Suprapubic skin (tissue), 4 donors: ENCODE measurements around the gene CASQ2. TPM values are rescaled to one million over a fixed set of nuclear protein-coding genes. Genes with fewer than 3 reads are reported as not detected.

Source experiments
- DNase-seq, 2 donors: peaks; one replicate each; pipeline ENCODE4 v3.0.0-alpha.2; 2019; ENCODE audit warnings: low spot score in 2 of 2
- H3K27ac ChIP-seq: fragments of 200-600 bp; sonication (generic); one replicate; pipeline ENCODE4 v1.5.1; 2019
- H3K27me3 ChIP-seq: fragments of 200-600 bp; sonication (generic); one replicate; pipeline ENCODE4 v1.5.1; 2019
- H3K36me3 ChIP-seq: fragments of 200-600 bp; sonication (generic); one replicate; pipeline ENCODE4 v1.5.1; 2019
- H3K4me1 ChIP-seq: fragments of 200-600 bp; sonication (generic); one replicate; pipeline ENCODE4 v1.5.1; 2019
- H3K4me3 ChIP-seq: fragments of 200-600 bp; sonication (generic); one replicate; pipeline ENCODE4 v1.5.1; 2019; ENCODE audit warnings: mild to moderate bottlenecking
- H3K9me3 ChIP-seq: fragments of 200-600 bp; sonication (generic); one replicate; pipeline ENCODE4 v1.5.1; 2019
- EP300 ChIP-seq: sonication (generic); formaldehyde crosslinking; IDR thresholded peaks from one replicate; pipeline ENCODE4 v1.6.1; 2017; ENCODE audit warnings: antibody characterized with exemption
- POLR2A ChIP-seq, 2 donors: fragments of 450-650 bp; IDR thresholded peaks; one replicate each; pipeline ENCODE4 v1.6.1; 2017; ENCODE audit warnings: antibody characterized with exemption in 2 of 2, mild to moderate bottlenecking in 2 of 2, moderate library complexity in 2 of 2
- POLR2AphosphoS5 ChIP-seq, 3 donors: sonication (generic); formaldehyde crosslinking; IDR thresholded peaks; one replicate each; pipeline ENCODE4 v1.6.1; 2017; ENCODE audit warnings: antibody characterized with exemption in 3 of 3
- WGBS: methylation state at CpG from one replicate; pipeline ENCODE4 v1.1.5; 2018; 5-methylcytosine and 5-hydroxymethylcytosine counted together
- total RNA-seq, 4 donors: library from RNA; depleted of rRNA; stranded (reverse); fragments of >200 nt; gene quantifications; one replicate each; pipeline ENCODE4 v1.1.0, GENCODE V29; 2016
- TF ChIP-seq, protein P1 (sequence below), 2 donors: fragments of 200-600 bp in 1 of 2; fragments of 450-650 bp in 1 of 2; sonication (generic) in 1 of 2; IDR thresholded peaks; one replicate each; pipeline ENCODE4 v1.5.1; 2016 to 2019; ENCODE audit warnings: antibody characterized with exemption in 2 of 2, mild to moderate bottlenecking in 1 of 2, moderate library complexity in 1 of 2

Gene CASQ2
- total RNA-seq, 4 donors from 2014 or later = 1.5 to 3.6 (median 2.5) TPM

DNA sequence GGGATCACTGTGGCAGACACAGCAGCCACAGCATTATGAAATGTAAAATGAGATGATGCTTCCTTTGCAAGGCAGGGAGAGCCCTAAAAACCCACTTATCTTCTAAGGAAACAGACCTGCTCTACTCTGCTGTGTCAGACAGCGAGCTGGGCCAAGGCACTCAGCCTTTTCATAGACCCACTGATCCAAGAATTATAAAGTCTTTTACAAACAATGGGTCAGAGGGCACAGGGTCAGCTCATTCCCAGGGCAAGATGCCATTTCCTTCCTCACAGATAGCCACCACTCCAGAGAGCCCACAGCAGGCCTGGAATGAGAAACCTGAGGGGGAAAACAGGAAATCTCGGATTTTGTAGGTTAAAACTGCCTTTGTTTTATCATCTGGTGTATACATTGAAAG lies 42.9 kb downstream of the CASQ2 start:
- TF ChIP-seq POLR2A (IDR thresholded peaks at IDR 0.05) = no peak
- no peak for TF ChIP-seq POLR2AphosphoS5 (IDR thresholded peaks at IDR 0.05)
- TF ChIP-seq, protein P1, sequence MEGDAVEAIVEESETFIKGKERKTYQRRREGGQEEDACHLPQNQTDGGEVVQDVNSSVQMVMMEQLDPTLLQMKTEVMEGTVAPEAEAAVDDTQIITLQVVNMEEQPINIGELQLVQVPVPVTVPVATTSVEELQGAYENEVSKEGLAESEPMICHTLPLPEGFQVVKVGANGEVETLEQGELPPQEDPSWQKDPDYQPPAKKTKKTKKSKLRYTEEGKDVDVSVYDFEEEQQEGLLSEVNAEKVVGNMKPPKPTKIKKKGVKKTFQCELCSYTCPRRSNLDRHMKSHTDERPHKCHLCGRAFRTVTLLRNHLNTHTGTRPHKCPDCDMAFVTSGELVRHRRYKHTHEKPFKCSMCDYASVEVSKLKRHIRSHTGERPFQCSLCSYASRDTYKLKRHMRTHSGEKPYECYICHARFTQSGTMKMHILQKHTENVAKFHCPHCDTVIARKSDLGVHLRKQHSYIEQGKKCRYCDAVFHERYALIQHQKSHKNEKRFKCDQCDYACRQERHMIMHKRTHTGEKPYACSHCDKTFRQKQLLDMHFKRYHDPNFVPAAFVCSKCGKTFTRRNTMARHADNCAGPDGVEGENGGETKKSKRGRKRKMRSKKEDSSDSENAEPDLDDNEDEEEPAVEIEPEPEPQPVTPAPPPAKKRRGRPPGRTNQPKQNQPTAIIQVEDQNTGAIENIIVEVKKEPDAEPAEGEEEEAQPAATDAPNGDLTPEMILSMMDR (IDR thresholded peaks at IDR 0.05) = no peak
- TF ChIP-seq EP300 = no peak
- Histone ChIP-seq H3K36me3 (no peaks in the 10 kb centered on the region), H3K4me3 (no peak overlapping the region), H3K9me3 (no peaks in the 10 kb centered on the region), H3K4me1 (peaks cover 17% of the 10 kb centered on the region), H3K27me3 (no peaks in the 10 kb centered on the region), H3K27ac (no peak overlapping the region)
- no peak for DNase-seq
- 72% methylated on average over 2 of the region's 2 CpGs for WGBS

DNA sequence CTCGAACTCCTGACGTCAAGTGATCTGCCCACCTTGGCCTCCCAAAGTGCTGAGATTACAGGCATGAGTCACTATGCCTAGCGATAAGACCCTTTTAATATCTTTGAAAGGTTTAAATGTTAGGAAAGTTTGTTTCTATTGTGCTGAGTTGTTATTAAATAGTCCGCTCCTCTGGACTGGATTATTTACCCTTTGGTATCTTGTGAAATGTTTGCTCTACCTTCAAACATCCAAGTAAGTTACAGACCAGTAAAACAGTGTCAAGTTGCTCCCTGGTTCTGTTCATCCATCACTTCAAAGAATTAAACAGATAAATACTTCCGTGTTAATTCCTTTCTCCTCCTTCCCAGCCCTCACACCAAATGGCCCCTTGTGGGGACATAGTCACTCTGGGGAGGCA lies 44.8 kb downstream of the CASQ2 start:
- no peak overlapping the region for H3K27ac ChIP-seq
- WGBS = 95% methylated on average over 5 of the region's 5 CpGs
- DNase-seq = no peak

DNA sequence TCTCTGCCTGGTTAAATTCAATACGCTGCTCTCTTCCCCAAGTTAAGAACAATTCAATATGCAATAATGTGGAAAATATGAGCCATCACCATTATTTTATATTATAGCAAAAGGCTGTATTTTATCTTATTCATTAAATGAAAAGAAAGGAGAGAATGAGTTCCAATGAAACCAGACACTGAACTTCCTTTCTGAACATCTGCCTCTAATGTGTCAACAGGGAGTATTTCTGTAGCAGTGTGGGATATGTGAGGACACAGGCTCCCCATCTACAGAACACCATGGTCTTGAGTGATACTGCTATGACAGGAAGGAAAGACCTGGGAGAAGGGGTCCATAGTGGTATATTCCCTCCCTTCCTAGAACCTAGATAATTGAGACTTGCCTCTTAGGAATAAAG lies 46.3 kb downstream of the CASQ2 start:
- no peaks in the 10 kb centered on the region for H3K36me3 ChIP-seq
- no peak overlapping the region for H3K27ac ChIP-seq
- H3K9me3 ChIP-seq = no peaks in the 10 kb centered on the region
- no peaks in the 10 kb centered on the region for H3K27me3 ChIP-seq
- H3K4me3 ChIP-seq = no peak overlapping the region
- no peak for DNase-seq
- TF ChIP-seq, protein P1 (IDR thresholded peaks at IDR 0.05) = no peak
- TF ChIP-seq EP300 = no peak
- TF ChIP-seq POLR2A (IDR thresholded peaks at IDR 0.05) = no peak
- no peak for TF ChIP-seq POLR2AphosphoS5 (IDR thresholded peaks at IDR 0.05)
- 89% methylated on average over 1 of the region's 1 CpG for WGBS
- H3K4me1 ChIP-seq = peaks cover 4% of the 10 kb centered on the region

More for the DNA sequence above, 44.8 kb downstream of the CASQ2 start:
- Histone ChIP-seq H3K4me3 (no peak overlapping the region), H3K36me3 (no peaks in the 10 kb centered on the region), H3K9me3 (no peaks in the 10 kb centered on the region), H3K27me3 (no peaks in the 10 kb centered on the region), H3K4me1 (peaks cover 17% of the 10 kb centered on the region)
- TF ChIP-seq POLR2A (IDR thresholded peaks at IDR 0.05) = no peak
- no peak for TF ChIP-seq POLR2AphosphoS5 (IDR thresholded peaks at IDR 0.05)
- TF ChIP-seq, protein P1 (IDR thresholded peaks at IDR 0.05) = no peak
- TF ChIP-seq EP300 = no peak

DNA sequence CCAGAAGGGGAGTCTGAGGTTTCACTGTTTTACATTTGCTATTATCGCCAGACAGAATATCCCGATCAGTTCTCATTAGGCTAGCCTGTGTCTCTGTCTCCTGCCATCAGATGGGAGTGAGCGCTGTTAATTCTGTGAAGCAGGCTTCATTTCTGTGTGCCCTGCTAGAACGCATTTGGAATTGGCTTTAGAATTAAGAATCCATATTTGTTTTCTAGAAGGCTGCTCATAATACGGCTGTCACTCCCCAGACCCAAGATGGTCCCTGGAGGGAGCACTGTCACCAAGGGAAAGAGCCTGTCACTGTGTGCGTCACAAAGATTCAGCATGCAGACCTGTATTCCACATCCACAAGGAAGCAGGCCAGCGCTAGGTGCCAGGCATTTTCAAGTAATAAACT lies 49.2 kb downstream of the CASQ2 start:
- DNase-seq = no peak
- 94% methylated on average over 6 of the region's 7 CpGs for WGBS
- no peaks in the 10 kb centered on the region for H3K36me3 ChIP-seq

DNA sequence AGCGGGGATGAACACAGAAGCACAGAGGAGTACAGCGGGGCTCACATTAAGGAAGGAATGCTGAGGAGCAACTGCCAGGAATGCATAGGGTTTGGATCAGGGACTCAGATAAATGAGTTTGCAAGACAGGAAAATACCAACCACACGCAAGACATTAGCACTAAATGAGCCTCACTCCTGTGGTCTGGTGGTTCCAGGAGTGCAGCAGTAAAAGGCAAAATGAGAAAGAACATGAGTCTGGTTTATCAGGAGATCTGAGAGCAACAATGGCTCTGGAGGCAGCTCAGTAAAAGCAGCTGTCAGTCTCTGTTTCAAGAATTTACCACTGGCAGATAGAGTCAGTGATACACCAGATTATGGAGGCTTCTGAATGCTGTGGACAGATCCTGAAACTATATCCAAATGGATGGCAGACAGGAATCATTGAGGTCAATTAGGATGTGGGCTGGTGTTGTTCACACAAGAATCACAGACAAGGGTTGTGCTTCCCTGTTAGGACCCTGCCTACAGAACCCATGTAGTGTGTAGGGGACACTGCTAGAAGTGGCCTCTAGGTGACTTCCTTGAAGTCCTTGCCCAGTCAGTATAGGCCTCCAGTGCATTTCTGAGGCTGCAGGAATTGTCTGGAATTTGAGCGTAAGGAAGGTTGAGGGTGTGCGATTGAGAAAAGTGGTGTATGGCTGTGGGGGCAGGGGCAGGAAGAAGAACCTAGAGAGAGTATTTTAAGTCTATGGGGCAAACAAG lies 50.3 kb downstream of the CASQ2 start:
- 79% methylated on average over 5 of the region's 5 CpGs for WGBS
- no peaks in the 10 kb centered on the region for H3K9me3 ChIP-seq
- H3K36me3 ChIP-seq = no peaks in the 10 kb centered on the region
- H3K4me1 ChIP-seq = peaks cover 11% of the 10 kb centered on the region
- no peaks in the 10 kb centered on the region for H3K27me3 ChIP-seq
- H3K27ac ChIP-seq = no peak overlapping the region
- no peak for DNase-seq
- no peak overlapping the region for H3K4me3 ChIP-seq
- TF ChIP-seq POLR2AphosphoS5 (IDR thresholded peaks at IDR 0.05) (no peak), EP300 (no peak), POLR2A (IDR thresholded peaks at IDR 0.05) (no peak)
- TF ChIP-seq, protein P1 (IDR thresholded peaks at IDR 0.05) = no peak

More for the DNA sequence above, 49.2 kb downstream of the CASQ2 start:
- Histone ChIP-seq H3K27ac (no peak overlapping the region), H3K4me3 (no peak overlapping the region), H3K4me1 (no peaks in the 10 kb centered on the region), H3K27me3 (no peaks in the 10 kb centered on the region), H3K9me3 (no peaks in the 10 kb centered on the region)
- TF ChIP-seq POLR2AphosphoS5 (IDR thresholded peaks at IDR 0.05) = no peak
- TF ChIP-seq, protein P1 (IDR thresholded peaks at IDR 0.05) = no peak
- no peak for TF ChIP-seq EP300
- TF ChIP-seq POLR2A (IDR thresholded peaks at IDR 0.05) = no peak
